Measurements from ENCODE around the gene PRKAR1B. TPM values are rescaled to one million over a fixed set of nuclear protein-coding genes. Genes with fewer than 3 reads are reported as not detected.

The PRKAR1B gene
- total RNA-seq, 1 experiment from 2014 or later, result 62.0 TPM

DNA sequence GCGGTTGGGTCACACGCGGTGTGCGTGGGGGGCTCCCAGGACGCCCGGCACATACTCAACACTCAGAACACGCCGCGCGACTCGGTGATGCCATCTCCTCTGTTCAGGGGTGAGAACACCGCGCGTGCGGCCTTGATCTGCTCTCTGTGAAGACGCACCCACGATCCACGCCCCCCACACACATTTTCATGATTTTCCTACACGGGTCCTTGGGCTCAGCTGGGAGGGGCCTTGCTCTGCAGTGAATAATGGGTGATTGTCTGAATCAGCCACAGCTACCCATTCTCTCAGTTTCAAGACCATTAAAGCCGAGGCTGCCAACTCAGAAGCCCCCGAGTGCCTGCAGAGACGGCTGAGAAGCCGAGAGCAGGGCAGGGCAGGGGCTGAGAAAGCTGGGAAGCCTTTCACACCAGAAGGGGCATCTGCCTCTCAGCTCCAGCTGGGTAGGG lies 153.1 kb downstream of the PRKAR1B start:
- BruUV-seq (replicated peaks), result no TSS peak
- Histone ChIP-seq H3K4me3 (ENCODE audit: low read depth in 2 of 2, low read length in 2 of 2) (no peak overlapping the region), H3K4me1 (ENCODE audit: control insufficient read depth, insufficient read depth, low read length) (no peaks in the 10 kb centered on the region), H3K27me3 (ENCODE audit: control insufficient read depth, insufficient read depth, low read length) (no peaks in the 10 kb centered on the region), H3K36me3 (ENCODE audit: control insufficient read depth, insufficient read depth, low read length) (no peaks in the 10 kb centered on the region), H3K9me3 (ENCODE audit: control insufficient read depth, insufficient read depth, low read depth, low read length) (no peaks in the 10 kb centered on the region), H3K27ac (ENCODE audit: low read length) (no peak overlapping the region)
- in situ Hi-C loops (cut with HindIII; ENCODE audit: low pct_unique_long_range_greater_than_20kb, low sequenced_read_pairs) (no loop called here), intact Hi-C loops (cut with micrococcal nuclease; ENCODE audit: unreplicated experiment) (no loop called here)
- DNase-seq (ENCODE audit: low read depth, low spot score), result no peak
- ChIA-PET CTCF (no interaction called here), POLR2A (no interaction called here)
- TF ChIP-seq POLR2AphosphoS5 (IDR thresholded peaks at IDR 0.05; ENCODE audit: low read depth, low read length) (no peak), CTCF (IDR thresholded peaks at IDR 0.05) (no peak), SIN3A (IDR thresholded peaks at IDR 0.05; ENCODE audit: borderline replicate concordance, insufficient read depth, low read depth, low read length) (no peak), TCF7L2 (IDR thresholded peaks at IDR 0.05; ENCODE audit: low read depth, low read length) (no peak)
- ATAC-seq, result no peak

DNA sequence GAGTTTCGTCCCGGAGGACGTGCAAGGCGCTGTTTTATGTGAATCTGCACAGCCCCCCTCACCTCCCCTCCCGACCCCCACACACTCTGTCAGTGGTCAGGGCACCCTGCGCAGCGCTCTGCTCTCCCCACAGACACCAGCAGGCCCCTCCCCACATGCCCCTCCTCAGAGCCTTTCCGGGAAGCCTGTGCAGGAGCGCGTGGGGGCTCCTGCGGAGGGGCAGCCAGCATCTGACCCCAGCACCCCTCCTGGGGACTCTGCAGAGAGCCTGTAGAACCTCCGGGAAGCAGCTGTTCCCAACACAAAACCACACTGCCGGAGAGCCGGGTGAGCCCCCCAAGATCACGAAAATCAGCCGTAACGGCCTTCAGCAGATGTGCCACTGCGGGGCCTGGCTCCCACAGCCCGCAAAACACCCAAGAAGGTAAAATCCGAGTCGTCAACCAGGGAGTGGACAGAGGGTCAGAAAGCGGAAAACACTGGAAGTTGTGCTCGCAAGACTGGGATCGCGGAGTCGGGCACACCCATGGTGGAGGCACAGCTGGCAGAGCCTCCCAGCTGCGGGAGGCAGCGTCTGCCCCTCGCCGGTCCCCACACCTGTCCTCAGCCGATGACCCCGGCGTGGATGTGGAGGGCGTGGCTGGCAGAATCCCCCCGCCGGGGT lies 153.7 kb downstream of the PRKAR1B start:
- H3K27me3 ChIP-seq (ENCODE audit: control insufficient read depth, insufficient read depth, low read length), result no peaks in the 10 kb centered on the region
- H3K27ac ChIP-seq (ENCODE audit: low read length), result no peak overlapping the region
- DNase-seq (ENCODE audit: low read depth, low spot score) (no peak), ATAC-seq (no peak)
- ChIA-PET CTCF (no interaction called here), POLR2A (no interaction called here)
- H3K36me3 ChIP-seq (ENCODE audit: control insufficient read depth, insufficient read depth, low read length), result no peaks in the 10 kb centered on the region
- in situ Hi-C loops (cut with HindIII; ENCODE audit: low pct_unique_long_range_greater_than_20kb, low sequenced_read_pairs), result no loop called here
- intact Hi-C loops (cut with micrococcal nuclease; ENCODE audit: unreplicated experiment), result no loop called here
- no peak for TF ChIP-seq TCF7L2 (IDR thresholded peaks at IDR 0.05; ENCODE audit: low read depth, low read length)
- TF ChIP-seq SIN3A (IDR thresholded peaks at IDR 0.05; ENCODE audit: borderline replicate concordance, insufficient read depth, low read depth, low read length), result no peak
- TF ChIP-seq CTCF (IDR thresholded peaks at IDR 0.05), result no peak
- TF ChIP-seq POLR2AphosphoS5 (IDR thresholded peaks at IDR 0.05; ENCODE audit: low read depth, low read length), result no peak
- no peak for TF ChIP-seq REST (IDR thresholded peaks at IDR 0.05; ENCODE audit: insufficient read depth in 1 of 2, low read depth in 2 of 2, low read length in 1 of 2)
- H3K9me3 ChIP-seq (ENCODE audit: control insufficient read depth, insufficient read depth, low read depth, low read length), result no peaks in the 10 kb centered on the region
- H3K4me1 ChIP-seq (ENCODE audit: control insufficient read depth, insufficient read depth, low read length), result no peaks in the 10 kb centered on the region
- no TSS peak for BruUV-seq (replicated peaks)
- no peak overlapping the region for H3K4me3 ChIP-seq (ENCODE audit: low read depth in 2 of 2, low read length in 2 of 2)
